GM12875 (cell line): Measurements from ENCODE around the gene HNRNPH1.
"Not testable (repeated sequence)": the region's sequence is repeated elsewhere in the genome, so short reads cannot be mapped to it uniquely, and the experiment has no call there.

Experiments used
- H3K4me3 ChIP-seq: one replicate; pipeline ENCODE4 v1.5.1; 2011; ENCODE audit warnings: low read depth, low read length, control low read depth
- CTCF ChIP-seq: IDR thresholded peaks from 2 replicates; pipeline ENCODE4 v1.5.1; 2011; ENCODE audit warnings: low read depth, mild to moderate bottlenecking, control low read depth, inconsistent platforms, low read length, moderate library complexity, borderline replicate concordance; ENCODE audit not compliant: insufficient read depth

HNRNPH1 gene

GRCh38 chr5:179623003-179623905, at the start of gene HNRNPH1:
Gene HNRNPH1, minus strand, starts transcription at chr5:179623671. Its CDS starts 538 bp downstream, at chr5:179623133.
- TF ChIP-seq CTCF = no peak
- H3K4me3 ChIP-seq = peak within 1 kb of the TSS; percentile 89

DNA sequence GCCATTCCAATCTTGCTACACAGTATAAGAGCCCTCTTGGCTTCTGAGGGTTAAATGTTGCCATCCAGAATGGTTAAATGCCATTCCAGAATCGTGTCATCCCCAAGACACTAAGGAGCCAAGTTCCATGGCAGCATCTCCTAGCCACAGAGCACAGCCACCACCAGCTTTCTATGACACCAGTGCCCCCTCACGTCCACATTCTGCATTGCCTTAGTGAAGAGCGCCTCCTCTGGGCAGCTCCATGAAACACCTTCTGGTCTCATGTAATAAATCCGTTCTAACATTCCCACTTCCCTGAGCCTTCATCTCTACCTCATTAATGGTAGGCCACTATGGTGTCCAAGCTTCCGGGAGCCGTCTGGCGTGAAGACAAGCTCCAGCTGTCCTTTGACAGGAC, 44.9 kb upstream of the HNRNPH1 start:
- TF ChIP-seq CTCF = peak; percentile 87
- no peak overlapping the region for H3K4me3 ChIP-seq

DNA sequence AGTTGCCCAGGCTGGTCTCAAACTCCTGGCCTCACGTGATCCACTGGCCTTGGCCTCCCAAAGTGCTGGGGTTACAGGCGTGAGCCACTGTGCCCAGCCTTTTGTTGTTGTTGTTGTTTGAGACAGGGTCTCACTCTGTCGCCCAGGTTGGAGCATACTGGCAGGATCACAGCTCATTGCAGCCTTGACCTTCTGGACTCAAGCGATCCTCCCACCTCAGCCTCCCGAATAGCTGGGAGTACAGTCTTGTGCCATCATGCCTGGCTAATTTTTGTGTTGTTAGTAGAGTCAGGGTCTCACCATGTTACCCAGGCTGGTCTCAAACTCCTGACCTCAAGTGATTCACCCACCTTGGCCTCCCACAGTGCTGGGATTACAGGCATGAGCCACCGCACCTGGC, 38.2 kb upstream of the HNRNPH1 start:
- not testable (repeated sequence) for H3K4me3 ChIP-seq

DNA sequence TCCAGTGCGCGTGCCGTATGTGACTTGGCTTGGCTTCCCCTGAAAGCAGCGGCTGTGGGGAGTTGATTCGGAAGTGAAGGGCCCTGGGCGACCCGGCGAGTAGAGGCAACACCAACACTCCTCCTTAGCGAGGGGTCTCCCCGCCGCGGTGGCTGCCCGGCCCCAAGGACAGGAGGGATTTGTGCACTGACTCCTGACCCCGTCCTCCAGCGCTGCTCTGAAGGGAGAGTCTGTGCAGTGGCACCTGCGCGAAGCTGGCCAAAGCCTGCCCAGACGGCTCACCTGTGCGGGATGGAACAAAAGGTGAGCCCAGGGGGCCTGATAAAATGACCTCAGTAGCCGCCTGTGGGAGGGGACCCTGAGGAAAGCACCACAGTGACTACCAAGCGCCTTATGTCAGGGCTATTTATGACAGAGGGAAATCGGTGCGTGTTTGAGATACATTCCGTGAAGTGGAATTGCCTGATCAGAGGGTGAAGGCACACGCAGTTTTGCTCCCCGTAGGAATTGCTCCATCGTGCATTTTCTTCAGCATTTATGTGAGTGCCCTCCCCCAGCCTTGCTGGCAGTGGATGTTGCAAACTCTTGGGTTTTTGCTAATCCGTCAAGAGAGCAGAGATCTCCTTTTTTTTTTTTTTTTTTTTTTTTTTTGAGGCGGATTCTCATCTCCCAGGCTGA, 34.8 kb upstream of the HNRNPH1 start:
- peak overlapping the region; percentile 46 for H3K4me3 ChIP-seq

DNA sequence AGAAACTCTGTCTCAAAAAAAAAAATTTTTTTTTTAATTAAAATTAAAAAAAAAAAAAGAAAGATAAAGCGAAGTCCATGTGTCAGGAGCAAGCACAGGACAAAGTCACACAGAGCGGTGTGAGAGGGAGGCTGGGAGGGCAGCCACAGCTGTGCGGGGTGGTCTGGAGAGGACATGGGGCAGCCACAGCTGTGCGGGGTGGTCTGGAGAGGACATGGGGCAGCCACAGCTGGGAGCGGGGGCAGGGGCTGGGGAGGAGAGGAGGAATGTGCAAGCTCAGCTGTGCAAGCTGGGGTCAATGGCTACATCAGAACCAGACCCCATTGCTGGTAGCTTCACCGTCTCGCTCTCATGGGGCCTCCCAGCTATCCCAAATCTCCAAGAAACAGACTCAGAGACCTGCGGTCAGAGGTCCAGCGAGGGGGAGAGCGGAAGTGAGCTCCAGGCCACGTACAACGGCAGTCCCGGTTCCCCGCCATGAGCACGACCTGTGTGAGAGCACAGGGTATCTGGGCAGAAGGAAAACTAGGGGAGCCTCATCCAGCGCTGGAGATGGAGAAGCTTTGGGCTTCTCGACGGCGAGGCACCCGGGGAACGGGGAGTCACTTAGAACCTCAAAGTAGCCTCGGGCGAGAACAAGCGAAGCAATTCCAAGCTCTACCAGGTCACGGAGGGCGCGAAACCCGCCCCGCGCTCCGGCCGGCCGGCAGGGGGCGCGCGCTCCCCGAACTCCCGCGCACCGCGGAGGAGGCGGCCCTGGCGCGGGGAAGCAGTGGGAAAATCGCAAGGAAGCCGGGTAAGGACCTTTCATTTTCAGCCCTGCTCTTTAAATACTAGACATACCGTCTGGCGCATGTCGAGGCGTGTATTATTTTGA, 34.1 kb upstream of the HNRNPH1 start:
- H3K4me3 ChIP-seq = not testable (repeated sequence)

DNA sequence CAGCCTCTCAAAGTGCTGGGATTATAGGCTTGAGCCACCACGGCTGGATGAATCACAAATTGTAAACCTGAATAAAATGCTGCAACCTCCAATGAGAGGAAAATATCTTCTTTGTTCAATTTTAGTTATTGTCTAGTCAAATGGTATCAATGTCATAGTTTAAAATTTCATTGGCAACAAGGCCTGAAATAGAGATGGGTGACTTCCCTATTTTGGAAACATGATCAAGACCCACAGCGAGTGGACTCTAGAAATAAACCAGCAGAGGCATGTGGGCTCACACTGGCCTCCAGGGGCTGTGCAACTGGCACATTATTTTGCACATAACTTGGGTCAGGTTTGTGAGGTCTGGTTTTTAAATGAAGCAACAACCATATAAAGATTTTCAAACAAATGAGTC, 29.7 kb upstream of the HNRNPH1 start:
- H3K4me3 ChIP-seq = not testable (repeated sequence)

DNA sequence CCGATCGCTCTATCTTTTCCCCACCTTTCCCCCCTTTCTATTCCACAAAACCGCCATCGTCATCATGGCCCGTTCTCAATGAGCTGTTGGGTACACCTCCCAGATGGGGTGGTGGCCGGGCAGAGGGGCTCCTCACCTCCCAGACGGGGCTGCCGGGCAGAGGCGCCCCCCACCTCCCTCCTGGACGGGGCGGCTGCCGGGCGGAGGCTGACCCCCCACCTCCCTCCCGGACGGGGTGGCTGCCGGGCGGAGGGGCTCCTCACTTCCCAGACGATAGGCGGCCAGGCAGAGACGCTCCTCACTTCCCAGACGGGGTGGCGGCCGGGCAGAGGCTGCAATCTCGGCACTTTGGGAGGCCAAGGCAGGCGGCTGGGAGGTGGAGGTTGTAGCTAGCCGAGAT, 26.8 kb upstream of the HNRNPH1 start:
- not testable (repeated sequence) for H3K4me3 ChIP-seq

GRCh38 chr5:179649166-179649703, 25.8 kb upstream of the HNRNPH1 start:
- not testable (repeated sequence) for H3K4me3 ChIP-seq

- no peak overlapping the region for H3K4me3 ChIP-seq
- TF ChIP-seq CTCF = no peak
Observed at GRCh38 chr5:179648410-179648809, 24.9 kb upstream of the HNRNPH1 start.

DNA sequence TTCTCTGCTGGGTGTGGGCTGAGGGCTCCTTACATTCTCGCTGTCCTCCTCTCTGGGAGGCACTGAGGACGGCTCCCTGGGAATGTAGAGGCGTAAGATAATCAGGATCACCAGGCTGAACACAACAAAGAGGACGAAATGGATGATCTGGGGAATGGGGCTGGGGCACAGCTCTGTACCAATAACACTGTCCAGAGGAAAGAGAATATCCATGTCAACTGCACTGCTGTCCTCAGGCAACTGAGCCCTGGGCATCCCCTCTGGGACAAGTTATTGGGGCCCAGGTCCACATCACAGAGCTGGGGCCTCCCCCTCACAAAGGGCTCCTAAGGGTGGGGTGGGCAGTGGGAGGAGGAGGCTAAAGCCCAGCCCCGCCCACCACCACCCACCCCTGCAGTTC, 21.3 kb upstream of the HNRNPH1 start:
- H3K4me3 ChIP-seq = not testable (repeated sequence)

DNA sequence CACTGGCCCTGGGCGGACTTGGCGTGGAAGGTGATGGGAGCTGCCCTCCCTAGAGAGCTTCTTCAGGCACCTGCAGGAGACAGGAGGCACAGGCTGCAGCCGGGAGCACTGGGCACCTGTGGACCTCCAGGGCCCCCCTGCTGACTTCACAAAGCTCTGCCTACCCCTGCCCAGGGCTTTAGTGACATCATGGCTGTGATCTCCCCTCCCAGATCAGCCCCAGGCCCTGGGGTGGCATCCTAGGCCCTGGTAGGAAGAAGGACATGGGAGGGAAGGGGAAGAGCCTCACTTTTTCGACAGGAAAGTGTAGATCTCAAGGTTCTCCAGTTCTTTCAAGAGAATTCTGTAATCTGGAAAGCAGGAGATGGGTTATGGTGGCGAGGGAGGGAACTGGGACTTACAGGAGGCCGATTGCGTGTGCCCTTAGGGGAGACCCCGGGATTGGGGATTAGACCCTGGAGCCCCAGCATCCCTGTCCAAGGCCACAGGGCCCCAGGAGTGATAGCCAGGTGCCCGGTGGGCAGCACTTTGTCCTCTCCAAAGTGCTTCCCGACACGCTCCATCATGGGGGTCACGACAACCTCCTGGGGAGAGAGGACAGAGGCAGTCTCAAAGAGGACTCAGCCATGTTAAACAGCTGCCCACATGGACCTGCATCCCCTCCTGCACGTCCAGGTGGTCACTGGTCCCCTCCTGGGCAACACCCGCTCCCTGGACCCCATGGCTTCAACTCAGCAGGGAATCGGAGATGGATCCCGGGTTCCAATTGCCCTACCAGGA, 19.9 kb upstream of the HNRNPH1 start:
- H3K4me3 ChIP-seq = not testable (repeated sequence)

- not testable (repeated sequence) for H3K4me3 ChIP-seq
Observed at GRCh38 chr5:179642626-179643025, 19.2 kb upstream of the HNRNPH1 start.

DNA sequence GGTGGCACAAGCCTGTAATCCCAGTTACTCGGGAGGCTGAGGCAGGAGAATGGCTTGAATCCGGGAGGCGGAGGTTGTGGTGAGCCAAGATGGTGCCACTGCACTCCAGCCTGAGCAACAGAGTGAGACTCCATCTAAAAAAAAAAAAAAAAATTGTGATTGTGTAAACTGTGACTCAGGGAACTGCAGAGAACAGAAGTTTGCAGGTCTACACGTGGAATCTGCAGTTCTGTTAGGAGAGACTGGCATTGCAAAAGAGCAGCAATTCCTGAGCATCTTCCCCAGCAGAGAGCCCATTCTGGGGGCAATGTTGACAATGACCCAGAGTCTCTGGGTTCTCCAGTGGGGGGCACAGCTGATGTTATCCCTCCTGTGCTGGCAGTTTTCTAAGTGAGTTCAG, 18.3 kb upstream of the HNRNPH1 start:
- not testable (repeated sequence) for H3K4me3 ChIP-seq

- H3K4me3 ChIP-seq = not testable (repeated sequence)
Observed at GRCh38 chr5:179639296-179639695, 15.8 kb upstream of the HNRNPH1 start.
